Measurements from ENCODE around the gene TUSC1. TPM values are rescaled to one million over a fixed set of nuclear protein-coding genes. Genes with fewer than 3 reads are reported as not detected.

Gene TUSC1
- total RNA-seq, 1 experiment from 2014 or later = not detected

DNA sequence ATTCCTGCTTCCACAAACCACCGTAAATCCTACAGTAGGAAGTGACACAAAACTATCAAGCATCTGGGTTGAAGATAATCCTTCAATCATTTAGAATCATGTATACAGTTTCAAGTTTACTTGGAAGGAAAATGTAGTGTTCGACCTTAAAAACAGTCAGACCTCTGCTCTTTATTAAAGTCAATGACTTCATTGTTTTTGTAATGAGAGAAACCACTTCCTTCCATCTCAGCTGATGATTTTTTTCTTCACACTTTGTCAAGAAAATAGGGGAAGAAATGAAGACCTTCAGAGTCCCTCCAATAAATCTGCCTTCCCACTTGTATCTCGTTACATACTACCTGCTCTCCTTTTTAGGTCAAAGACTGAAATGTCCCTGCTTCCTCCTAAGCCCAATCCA lies 30.1 kb downstream of the TUSC1 start:
- H3K4me1 Mint-ChIP-seq = no peaks in the 10 kb centered on the region
- no peak overlapping the region for H3K27ac Mint-ChIP-seq
- TF ChIP-seq, protein P1, sequence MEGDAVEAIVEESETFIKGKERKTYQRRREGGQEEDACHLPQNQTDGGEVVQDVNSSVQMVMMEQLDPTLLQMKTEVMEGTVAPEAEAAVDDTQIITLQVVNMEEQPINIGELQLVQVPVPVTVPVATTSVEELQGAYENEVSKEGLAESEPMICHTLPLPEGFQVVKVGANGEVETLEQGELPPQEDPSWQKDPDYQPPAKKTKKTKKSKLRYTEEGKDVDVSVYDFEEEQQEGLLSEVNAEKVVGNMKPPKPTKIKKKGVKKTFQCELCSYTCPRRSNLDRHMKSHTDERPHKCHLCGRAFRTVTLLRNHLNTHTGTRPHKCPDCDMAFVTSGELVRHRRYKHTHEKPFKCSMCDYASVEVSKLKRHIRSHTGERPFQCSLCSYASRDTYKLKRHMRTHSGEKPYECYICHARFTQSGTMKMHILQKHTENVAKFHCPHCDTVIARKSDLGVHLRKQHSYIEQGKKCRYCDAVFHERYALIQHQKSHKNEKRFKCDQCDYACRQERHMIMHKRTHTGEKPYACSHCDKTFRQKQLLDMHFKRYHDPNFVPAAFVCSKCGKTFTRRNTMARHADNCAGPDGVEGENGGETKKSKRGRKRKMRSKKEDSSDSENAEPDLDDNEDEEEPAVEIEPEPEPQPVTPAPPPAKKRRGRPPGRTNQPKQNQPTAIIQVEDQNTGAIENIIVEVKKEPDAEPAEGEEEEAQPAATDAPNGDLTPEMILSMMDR (conservative IDR thresholded peaks at IDR 0.05) = no peak
- no peaks in the 10 kb centered on the region for H3K79me2 ChIP-seq (ENCODE audit: insufficient read depth, low read length)
- no peak for DNase-seq
- H3K4ac ChIP-seq (ENCODE audit: low read depth, low read length) = no peak overlapping the region
- H4K91ac ChIP-seq (ENCODE audit: insufficient read length, low read depth, low read length) = no peak overlapping the region
- H3K27ac ChIP-seq (ENCODE audit: insufficient read length, low read depth, low read length) = no peak overlapping the region
- no peaks in the 10 kb centered on the region for H4K20me1 ChIP-seq (ENCODE audit: control insufficient read depth, insufficient read depth, insufficient read length)
- no peaks in the 10 kb centered on the region for H3K23me2 ChIP-seq (ENCODE audit: insufficient read length, low read depth, low read length, poor library complexity, severe bottlenecking)
- no peak overlapping the region for H3K4me3 Mint-ChIP-seq
- H3K14ac ChIP-seq (ENCODE audit: insufficient read depth, low read length) = no peak overlapping the region
- no peak overlapping the region for H3K9ac ChIP-seq (ENCODE audit: extremely low read depth, insufficient read length, low read length)
- H3K9me3 ChIP-seq (ENCODE audit: control insufficient read depth, low read depth, low read length) = no peaks in the 10 kb centered on the region
- H3T11ph ChIP-seq (ENCODE audit: low read length) = no peak overlapping the region
- no peak overlapping the region for H2AFZ ChIP-seq (ENCODE audit: low read length)
- no peak overlapping the region for H2BK12ac ChIP-seq (ENCODE audit: insufficient read length, low read depth, low read length)
- H3K27me3 ChIP-seq (ENCODE audit: insufficient read depth, low read length) = no peaks in the 10 kb centered on the region
- no peak overlapping the region for H3K18ac ChIP-seq (ENCODE audit: insufficient read length, low read depth, low read length)
- H2BK15ac ChIP-seq (ENCODE audit: low read depth, low read length) = no peak overlapping the region
- H3K9me3 Mint-ChIP-seq = no peaks in the 10 kb centered on the region; a peak in 1 of 5 replicates
- no peaks in the 10 kb centered on the region for H3K79me1 ChIP-seq (ENCODE audit: insufficient read depth, low read depth, low read length, poor library complexity, severe bottlenecking)
- no peak overlapping the region for H4K5ac ChIP-seq (ENCODE audit: insufficient read length, low read depth, low read length)
- no CpG with 5 or more reads among the region's 3 CpGs for WGBS (ENCODE audit: extremely low coverage, insufficient read length, low lambda C conversion rate)
- H2BK5ac ChIP-seq (ENCODE audit: insufficient read length, low read length) = no peak overlapping the region
- H3K27me3 Mint-ChIP-seq (ENCODE audit: low read depth) = no peaks in the 10 kb centered on the region
- no peak overlapping the region for H3K56ac ChIP-seq (ENCODE audit: insufficient read length, low read depth, low read length)
- no peak overlapping the region for H2BK20ac ChIP-seq (ENCODE audit: low read depth, low read length, poor library complexity, severe bottlenecking)
- H3K36me3 Mint-ChIP-seq (ENCODE audit: insufficient read depth in 1 of 3, low read depth in 3 of 3) = no peaks in the 10 kb centered on the region
- no peak overlapping the region for H3K4me2 ChIP-seq (ENCODE audit: insufficient read depth, insufficient read length, low read length)
- no peak overlapping the region for H4K8ac ChIP-seq (replicated peaks; ENCODE audit: insufficient read length, low read depth, low read length)
- no peak overlapping the region for H2AK5ac ChIP-seq (ENCODE audit: insufficient read length, low read length)
- H3K23ac ChIP-seq (ENCODE audit: insufficient read length, low read depth, low read length) = no peak overlapping the region
- H3K4me1 ChIP-seq (ENCODE audit: insufficient read depth, low read length) = no peaks in the 10 kb centered on the region
- no peak overlapping the region for H2BK120ac ChIP-seq (ENCODE audit: low read depth, low read length, poor library complexity, severe bottlenecking)

Data from H9 (cell line).